ENCODE measurements around the gene RASGRP1.
A peak's percentile ranks its signal among the peaks of the same experiment; 100 is the strongest.

RASGRP1 gene

DNA sequence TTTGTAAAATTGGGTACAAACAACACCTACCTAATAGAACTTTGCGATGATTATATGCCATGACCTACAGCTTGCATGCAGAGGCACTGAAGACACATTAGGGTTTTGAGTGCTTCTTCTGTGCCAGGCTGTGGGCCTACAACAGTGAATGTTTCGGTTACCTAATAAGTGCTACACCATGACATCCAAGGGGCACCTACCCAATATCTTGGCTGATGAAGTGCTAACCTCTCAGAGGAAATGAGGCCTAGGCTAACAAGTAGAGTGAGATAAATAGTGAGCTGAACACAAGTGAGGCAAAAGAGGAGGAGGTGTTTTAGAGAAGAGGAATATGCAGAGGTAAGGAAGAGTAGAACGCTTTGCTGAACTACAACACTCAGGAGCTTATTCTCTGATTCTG lies 12.2 kb upstream of the RASGRP1 start:
- FAIRE-seq, result no peak
- DNase-seq (ENCODE audit: insufficient read length, low spot score), result no peak

DNA sequence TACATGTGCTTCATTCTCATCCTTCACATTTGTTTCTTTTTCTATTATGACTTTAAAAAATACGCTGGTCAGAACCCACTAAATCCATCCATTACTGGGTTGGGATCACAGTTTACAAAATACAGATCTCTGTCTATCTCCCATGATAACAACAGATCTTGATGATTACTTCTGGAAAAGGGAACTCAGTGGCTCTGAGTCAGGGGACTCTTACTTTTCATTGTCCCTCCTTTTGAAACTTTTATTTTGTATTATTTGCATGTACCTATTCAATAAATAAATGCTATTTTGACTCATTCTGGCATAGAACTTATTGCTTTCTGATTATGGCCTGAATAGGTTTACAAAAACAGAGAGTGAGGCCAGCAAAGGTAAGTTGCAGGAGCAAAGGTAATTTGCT lies 11.6 kb upstream of the RASGRP1 start:
- no peak for DNase-seq (ENCODE audit: insufficient read length, low spot score)
- no peak for FAIRE-seq

DNA sequence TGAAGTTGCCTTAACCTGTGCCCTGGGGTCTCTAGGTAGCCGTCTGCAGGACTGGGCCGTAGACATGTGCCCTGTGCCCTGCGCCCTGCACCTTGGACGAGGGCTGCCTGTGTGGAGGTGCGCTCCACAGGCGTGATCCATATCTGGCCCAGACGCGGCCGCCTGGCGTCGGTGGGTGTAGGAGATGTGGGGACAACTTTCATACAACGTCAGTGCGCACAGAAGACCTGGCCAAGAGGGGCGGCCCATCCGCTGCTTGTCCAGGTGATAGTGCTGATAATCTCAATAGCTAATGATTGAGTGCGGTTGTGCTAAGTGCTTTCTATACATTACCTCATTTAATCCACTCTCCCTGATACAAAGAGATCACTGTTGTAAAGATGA lies 665 bp upstream of the RASGRP1 start:
- FAIRE-seq (no peak), DNase-seq (ENCODE audit: insufficient read length, low spot score) (no peak)

DNA sequence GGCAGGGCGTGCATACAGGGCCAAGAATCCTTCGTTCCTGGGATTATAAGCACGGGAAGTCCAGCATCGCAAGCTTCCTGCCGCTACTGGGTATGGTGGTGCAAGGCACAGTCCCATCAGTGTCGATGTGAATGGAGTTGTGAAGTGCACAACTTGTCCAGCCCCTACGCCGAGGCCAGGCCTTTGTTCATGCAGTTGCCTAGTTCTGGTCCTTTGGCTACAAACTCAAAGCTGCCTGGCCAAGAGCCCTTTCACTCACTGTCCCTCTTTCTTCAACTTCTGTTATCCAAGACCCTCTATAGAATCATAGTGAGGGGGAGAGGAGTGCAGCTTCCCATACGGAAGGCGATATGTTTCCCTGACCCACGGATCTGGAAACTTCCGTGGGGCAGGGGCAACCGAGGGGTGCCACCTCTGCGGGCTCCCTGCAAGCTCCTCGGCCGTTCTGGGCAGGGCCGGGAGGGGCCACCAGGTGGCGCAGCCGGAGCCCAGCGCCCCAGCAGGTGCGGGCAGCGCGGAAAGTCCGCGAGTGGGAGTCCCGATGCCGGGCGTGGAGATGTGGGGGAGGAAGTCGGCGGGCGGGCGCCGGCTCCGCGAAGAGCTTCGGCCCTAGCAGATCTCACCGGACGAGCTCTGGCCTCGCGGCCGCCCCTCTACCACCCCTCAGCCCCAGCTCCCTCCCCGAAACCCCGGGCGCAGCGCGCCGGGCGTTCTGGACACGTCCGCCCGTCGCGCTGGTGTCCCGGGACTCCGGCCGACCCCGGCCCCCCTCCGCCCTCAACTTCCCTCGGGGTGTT lies 693 bp downstream of the RASGRP1 start:
- DNase-seq (ENCODE audit: insufficient read length, low spot score) (peak; percentile 50), FAIRE-seq (no peak)

DNA sequence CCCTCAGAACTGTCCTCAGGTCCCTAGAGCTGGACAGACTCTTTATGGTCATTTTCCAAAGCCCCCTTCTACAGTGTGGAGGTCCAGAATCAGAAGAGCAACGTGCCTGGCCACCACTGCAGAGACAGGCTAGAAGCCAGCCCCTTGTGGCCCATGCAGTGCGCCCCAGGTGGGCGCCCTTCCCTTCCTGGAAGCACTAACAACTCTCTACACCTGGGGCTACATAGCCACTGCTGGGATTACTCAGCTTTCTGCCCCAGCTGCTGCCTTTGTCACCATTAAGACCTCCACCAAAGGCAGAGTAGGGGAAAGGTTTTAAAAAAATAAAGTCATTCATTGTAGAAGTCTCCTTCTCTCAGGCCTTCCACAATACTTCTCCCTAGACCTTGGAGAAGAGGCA lies 2.3 kb downstream of the RASGRP1 start:
- no peak for DNase-seq (ENCODE audit: insufficient read length, low spot score)
- no peak for FAIRE-seq

DNA sequence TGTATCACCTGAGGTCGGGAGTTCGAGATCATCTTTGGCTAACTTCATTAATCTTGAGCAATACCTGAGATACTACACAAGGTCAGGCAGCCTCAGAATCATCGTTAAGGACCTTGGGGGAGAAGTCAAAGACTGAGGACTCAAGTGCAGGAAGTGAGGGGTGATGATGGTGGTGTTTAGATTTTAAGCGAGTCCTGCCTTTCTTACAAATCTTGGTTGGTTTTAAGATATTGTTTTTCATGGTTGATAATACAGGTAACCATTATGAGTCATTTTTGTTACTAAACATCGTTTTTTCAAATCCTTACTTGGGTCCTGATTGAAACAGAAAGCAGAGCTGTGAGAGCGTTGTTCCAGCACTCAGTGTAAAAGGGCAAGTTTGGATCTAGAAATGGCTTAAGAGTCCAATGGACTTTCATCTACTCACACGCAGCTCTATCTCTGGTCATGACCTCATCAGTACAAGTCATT lies 4.1 kb downstream of the RASGRP1 start:
- FAIRE-seq (no peak), DNase-seq (ENCODE audit: insufficient read length, low spot score) (no peak)

DNA sequence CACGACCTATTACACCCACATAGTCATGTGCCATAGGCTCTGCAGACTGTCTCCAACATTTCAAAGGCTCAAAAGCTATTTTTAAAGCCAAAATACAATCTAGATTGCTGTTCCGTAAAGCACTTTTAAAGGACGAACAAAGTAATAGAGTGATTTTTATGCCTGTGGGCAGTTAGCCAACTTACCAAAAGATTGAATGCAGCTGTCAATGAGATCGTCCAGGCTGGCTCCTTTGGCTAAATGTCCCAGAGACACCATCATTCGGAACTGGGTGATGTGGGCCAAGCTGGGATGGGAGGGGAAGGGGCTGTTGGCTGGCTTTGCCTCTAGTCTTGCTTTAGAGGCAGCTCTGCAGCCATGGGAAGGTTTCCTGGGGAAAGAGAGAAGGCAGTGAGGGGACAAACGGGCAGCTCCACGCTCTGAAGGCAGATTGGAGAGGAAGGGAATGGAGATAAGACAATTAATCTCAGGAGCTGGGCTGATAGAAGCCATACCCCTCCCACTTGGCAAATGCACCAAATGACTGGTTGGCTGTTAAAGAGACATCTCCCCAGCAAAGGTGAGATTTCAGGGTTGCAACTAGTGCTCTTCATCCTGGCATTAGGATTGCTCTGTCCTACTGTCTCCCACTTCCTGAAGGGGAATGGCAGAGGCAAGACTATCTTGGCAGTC lies 4.8 kb downstream of the RASGRP1 start:
- FAIRE-seq, result no peak
- DNase-seq (ENCODE audit: insufficient read length, low spot score), result no peak

DNA sequence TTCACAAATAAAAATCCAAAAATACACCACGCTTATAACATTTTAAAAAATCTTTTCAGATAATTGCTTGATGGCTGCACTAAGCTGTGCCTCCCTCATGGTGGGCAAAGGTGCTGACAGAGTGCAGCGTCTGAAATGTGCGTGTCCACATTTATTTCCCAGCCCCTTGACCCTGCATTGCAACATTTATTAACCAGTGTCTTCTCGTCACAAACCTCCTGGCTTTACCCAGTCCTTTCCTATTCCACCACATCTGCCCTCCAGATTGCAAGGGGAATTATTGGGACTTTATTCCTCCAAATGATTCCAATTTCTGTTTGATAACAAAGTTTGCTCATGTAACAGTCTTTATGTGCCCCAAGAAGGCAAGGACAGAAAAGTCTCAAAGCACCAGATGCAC lies 5.5 kb downstream of the RASGRP1 start:
- DNase-seq (ENCODE audit: insufficient read length, low spot score) (no peak), FAIRE-seq (no peak)

DNA sequence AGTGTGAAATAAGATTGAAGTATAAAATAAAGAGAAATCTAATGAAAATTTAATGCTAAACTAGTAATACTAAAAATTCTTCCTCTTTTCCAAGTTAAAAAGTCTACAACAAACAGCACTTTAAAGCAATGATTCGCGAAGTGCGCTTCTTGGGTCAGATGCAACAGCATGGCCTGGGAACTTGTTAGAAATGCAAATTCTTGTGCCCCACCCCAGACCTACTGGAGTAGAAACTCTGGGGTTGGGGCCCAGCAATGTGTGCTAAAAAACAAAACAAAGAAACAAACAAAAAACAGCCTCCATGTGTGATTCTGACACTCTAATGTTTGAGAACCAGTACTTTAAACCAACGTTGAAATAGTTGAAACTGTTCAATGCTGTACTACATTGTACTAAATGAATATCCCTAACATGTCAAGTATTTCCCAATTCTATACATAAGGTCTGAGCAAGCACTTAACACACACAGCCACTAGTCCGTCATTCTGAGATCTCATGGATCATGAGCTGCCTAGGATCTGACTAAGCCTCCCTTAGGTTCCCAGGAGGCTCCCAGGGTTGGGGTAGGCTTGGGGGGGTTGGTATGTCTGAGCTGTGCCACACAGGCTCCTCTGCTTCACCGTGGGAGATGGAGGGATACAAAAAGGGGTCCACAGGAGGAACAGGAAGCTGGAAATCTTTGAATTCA lies 6.1 kb downstream of the RASGRP1 start:
- DNase-seq (ENCODE audit: insufficient read length, low spot score) (no peak), FAIRE-seq (no peak)

DNA sequence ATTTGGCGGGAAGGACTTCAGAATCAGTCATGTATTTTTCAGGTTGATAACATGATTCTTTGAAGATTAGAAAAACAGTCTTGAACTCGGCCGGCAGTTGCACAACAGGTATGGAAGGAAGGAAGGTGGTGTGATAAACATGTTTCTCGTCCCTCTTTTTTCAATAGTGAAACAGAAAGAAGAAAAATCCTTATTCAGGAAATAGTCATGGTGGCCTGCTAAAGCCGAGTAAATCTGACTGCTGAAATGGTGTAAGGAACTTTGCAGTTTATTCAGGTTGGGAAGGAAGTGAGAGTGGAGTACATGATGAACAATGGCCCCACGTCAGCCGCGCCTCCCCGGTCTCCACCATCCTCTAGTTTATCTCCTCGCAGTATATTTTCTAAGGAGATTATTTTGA lies 6.7 kb downstream of the RASGRP1 start:
- DNase-seq (ENCODE audit: insufficient read length, low spot score) (no peak), FAIRE-seq (no peak)

DNA sequence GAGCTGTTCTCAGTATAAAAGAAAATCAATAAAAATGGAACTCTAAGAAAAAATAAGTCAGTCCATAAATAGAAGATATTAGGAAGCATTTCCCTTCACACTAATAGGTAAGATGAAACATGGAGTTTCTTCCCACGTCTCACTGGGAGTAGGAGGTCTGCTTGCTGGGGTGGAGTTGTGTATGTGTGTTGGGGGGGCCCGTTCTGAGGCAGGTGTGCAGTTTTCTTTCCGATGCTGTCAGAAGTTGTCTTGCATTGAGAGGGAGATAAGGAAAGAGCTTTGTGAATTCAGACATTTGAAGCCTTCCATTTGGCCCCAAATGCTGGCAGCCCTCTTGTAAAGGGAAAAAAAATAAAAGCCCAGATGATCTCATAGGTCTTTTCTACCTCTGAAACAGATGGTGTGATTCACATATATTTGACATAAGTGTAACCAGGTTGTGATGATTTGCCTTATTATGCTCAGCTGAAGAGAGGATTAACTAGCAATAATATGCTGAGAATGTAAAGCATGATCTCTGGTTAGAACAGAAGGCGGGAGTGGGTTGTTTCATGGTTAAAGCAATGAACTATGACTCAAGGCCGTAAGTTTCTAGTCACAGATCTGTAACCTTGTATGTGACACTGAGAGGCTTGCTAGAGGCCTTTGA lies 8.8 kb downstream of the RASGRP1 start:
- DNase-seq (ENCODE audit: insufficient read length, low spot score) (no peak), FAIRE-seq (no peak)

DNA sequence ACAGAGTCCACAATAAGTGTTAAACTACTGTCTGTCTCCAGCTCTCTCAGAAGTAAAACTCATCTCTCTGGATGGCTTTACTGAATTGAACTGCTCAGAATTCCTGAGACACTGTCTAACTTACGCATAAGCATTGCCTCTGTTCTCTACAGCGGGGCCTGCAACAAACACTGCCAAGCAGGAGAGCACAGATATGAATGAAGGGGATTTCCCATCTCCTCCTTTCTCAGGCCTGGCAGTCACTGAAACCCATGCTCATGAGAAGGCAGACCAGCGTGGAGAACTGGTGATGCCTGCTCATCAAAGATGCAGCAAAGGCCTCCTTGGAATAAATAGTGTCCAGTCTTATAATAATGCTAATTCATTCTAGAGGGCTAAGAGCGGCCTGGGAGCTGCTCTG lies 10.3 kb downstream of the RASGRP1 start:
- FAIRE-seq (no peak), DNase-seq (ENCODE audit: insufficient read length, low spot score) (no peak)

DNA sequence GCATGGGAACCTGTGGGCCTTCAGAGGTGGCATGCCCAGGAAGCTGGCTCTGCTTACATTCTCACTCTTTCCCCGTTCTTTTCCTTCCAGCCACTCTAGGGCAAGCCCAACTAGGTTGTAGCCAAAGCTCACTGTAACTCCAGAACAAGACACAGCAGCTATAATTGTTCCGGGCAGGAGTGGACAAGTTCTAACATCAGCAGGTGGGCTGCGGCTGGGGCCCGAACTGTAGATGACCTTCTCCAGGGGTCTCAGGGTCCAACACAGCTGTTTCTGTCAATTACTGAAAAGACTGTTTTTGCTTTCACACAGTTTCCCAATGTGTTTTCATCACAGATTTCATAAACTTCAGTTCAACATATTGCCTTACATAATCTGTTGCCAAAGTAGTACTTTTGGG lies 11.5 kb downstream of the RASGRP1 start:
- FAIRE-seq (no peak), DNase-seq (ENCODE audit: insufficient read length, low spot score) (no peak)

DNA sequence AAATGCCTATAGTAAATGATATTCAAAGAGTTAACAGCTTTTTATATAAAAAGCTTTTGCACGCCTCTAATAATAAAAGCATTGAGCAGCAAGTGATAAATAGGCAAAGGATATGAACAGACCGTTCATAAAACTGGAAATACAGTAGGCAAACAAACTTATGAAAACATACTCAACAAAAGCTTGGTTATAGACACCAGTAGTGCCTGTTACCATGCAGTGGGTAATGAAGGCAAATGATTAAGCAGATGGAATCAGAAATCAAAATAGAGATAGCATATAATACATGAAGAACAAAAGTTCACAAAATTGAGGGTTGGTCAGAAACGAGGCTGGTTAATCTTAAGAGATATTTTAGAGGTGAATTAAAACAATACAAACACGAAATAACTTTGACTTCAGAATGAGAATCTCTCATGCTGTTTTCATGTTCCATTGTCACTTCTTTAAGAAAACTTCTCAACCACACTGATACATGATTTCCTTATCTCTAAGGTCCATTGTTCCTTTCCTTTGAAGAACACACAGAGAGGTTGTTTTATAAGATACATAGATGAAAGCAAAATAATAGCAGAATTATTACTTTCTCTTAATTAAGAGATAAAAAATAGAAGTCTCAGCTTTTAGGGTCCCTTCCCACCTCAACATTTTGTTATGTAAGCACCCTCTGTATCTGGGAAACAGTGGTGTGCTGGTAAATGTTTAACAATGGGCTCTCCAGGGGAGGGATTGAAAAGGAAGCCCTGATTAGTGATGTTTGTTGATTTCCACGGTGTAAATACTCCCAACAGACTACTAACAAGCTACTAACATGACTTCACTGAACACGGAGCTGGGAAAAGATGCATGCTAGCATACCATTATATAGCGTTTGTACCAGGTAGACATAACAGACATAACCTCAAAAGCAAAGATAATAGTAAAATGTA lies 12.6 kb downstream of the RASGRP1 start:
- DNase-seq (ENCODE audit: insufficient read length, low spot score), result no peak
- FAIRE-seq, result no peak

DNA sequence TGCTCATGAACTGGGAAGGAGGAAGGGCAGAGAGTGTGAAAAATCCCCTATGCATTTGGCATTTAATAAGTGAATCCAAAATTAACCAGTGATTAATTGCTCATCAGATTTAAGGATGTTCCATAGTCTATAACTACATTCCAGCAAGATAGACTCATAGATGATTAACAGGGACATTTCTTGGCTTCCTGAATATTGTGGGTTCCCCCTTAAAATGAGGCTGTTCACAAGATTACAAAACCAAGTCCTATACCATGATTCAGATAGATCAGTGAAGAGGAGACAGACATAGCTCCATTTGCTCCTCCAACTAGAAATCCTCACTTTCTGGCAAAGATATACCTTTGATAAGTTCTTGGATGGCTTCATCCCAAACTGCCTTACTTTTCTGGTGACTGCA lies 15.4 kb downstream of the RASGRP1 start:
- no peak for DNase-seq (ENCODE audit: insufficient read length, low spot score)
- no peak for FAIRE-seq

DNA sequence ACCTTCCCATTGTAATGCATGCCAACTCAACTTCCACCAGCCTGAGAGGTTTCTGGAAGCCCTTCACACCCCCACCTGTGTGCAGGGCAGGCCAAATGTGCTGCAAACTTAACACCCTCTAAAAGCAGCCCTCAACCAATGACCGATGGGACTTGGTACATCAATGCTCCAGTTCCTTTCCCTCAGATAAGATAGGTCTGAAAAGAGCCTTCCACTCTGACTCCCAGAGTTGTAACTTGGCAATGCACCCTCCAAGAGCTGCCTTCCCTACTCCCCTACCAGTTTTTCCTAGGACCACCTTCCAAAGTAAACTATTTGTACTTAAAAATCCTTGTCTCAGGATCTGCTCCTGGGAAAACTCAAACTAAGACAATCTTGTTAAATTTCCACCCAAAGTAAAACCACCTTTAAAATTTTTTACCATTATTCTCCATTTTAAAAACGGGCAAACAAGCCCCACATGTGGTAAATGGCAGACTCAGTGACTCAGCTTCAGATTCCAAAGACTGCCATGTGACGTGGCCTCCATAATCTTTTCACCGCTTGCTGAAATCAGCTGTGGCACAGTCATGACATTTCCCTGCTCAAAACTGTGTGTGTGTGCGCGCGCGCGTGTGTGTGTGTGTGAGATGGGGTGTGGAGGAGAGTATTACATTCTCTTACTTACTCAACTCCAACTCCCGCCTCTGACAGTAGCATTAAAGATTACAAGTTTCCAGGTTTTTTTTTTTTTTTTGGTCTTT lies 17.2 kb downstream of the RASGRP1 start:
- DNase-seq (ENCODE audit: insufficient read length, low spot score), result no peak
- no peak for FAIRE-seq

DNA sequence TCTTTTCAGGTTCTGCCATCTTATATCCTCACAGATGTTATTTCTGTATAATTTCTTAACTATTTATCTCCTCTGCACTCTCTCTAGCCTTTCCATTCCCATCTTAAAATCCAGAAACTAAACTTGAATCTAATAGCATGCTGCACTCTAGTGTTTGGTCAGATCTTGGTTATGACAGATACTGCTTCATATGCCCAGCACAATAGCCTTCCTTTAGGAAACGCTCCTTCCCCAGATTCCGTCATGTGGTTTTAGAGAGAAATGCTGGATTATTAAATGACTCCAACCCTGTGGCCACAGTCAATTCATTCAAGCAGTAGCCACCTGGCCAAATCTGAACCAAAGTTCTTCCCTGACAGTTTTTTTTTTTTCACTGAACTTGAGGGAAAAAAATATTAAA lies 19.4 kb downstream of the RASGRP1 start:
- no peak for DNase-seq (ENCODE audit: insufficient read length, low spot score)
- no peak for FAIRE-seq

DNA sequence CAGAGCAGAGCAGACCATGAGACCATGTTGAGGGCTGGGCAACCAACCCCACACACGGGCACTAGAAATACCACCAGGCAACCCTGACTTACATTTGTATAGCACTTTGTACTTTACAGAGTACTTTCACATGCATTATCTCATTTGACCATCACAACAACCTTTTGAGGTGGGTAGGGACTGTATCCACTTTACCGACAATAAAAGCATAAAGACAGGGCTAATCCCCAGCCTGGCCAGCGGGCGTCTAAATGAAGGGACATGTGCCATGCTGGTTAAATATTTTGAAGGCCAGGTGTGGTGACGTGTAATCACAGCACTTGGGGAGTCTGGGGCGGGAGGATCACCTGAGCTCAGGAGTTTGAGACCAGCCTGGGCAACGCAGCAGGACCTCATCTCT lies 23.6 kb downstream of the RASGRP1 start:
- DNase-seq (ENCODE audit: insufficient read length, low spot score) (no peak), FAIRE-seq (no peak)

DNA sequence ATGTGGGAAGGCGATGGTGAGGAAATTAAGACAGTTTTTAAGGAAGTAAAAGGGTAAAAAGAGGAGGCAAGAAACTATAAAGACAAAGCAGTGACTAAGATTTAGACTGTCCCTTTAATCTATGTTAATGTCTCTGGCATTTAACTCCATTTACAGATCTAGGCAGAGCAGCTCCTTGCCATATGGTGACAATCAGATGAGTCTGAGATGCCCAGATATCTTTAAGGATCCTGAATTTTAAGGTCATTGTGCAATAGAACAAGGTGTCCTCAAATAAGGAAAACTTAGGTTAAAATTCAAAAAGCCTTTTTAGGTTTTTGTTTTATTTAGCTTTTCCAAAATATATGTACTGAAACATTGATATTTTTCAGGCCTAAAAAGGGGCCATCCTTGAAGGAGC lies 24.1 kb downstream of the RASGRP1 start:
- FAIRE-seq (no peak), DNase-seq (ENCODE audit: insufficient read length, low spot score) (no peak)

DNA sequence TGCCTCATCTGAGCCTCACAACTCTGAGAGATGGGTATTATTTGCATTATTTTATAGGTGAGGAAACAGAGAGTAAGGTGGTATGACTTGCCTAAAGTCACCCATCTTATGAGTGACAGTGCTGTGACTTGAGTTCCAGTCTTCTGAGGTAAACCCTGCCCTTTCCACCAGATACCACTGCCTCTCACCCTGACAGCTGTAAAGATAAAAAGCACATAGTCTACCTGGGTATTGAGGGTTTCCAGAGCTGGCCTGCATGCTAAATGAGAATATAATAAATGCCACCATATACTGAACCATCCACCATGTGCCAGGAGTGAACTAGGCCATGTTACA lies 25.6 kb downstream of the RASGRP1 start:
- DNase-seq (ENCODE audit: insufficient read length, low spot score) (no peak), FAIRE-seq (no peak)
